Skeletal muscle satellite cell (primary cell): ENCODE results near the gene TNFRSF8.

Experiments used
- H3K27me3 ChIP-seq: 2 replicates; pipeline ENCODE4 v1.7.0; 2013; ENCODE audit warnings: low read length; ENCODE audit not compliant: control insufficient read depth, insufficient read depth
- H3K36me3 ChIP-seq: 2 replicates; pipeline ENCODE4 v1.7.0; 2013; ENCODE audit warnings: mild to moderate bottlenecking, control low read depth, low read length; ENCODE audit not compliant: insufficient read depth
- H3K4me1 ChIP-seq: 2 replicates; pipeline ENCODE4 v1.7.0; 2013; ENCODE audit warnings: low read length; ENCODE audit not compliant: control insufficient read depth, insufficient read depth
- H3K4me2 ChIP-seq: 2 replicates; pipeline ENCODE4 v1.7.0; 2013; ENCODE audit warnings: mild to moderate bottlenecking, low read length
- H3K4me3 ChIP-seq: 2 replicates; pipeline ENCODE4 v1.7.0; 2013; ENCODE audit warnings: low read length
- H3K9ac ChIP-seq: 2 replicates; pipeline ENCODE4 v1.7.0; 2013; ENCODE audit warnings: mild to moderate bottlenecking, low read depth, low read length, moderate library complexity
- H3K9me3 ChIP-seq: replicated peaks from 2 replicates; pipeline ENCODE4 v1.7.0; 2013; ENCODE audit warnings: mild to moderate bottlenecking, control low read depth, low read length

Gene TNFRSF8

DNA sequence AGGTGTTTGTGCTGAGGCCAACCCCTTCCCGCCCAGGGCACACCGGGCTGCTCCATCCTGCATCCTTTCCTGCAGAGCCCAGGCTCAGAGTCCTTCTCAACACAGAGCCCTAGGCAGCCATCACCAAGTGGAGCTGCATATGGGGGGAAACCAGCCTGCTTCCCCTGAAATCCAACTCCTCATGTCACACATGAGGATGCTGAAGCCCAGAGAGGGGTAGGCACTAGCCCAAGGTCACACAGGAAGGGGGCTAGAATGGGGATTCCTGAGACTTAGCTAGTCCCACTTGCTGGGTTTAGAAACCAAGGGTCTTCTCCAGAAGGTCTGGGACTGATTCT, 98.2 kb downstream of the TNFRSF8 start:
- H3K4me2 ChIP-seq: peak overlapping the region; percentile 46
- no peak overlapping the region for H3K4me3 ChIP-seq
- H3K36me3 ChIP-seq: no peaks in the 10 kb centered on the region
- no peak overlapping the region for H3K9ac ChIP-seq
- H3K9me3 ChIP-seq: no peaks in the 10 kb centered on the region
- peaks cover 13% of the 10 kb centered on the region for H3K4me1 ChIP-seq
- peaks cover 3% of the 10 kb centered on the region for H3K27me3 ChIP-seq

GRCh38 chr1:12161662-12162458, 98.8 kb downstream of the TNFRSF8 start:
- Histone ChIP-seq H3K9ac (no peak overlapping the region), H3K27me3 (peaks cover 3% of the 10 kb centered on the region), H3K9me3 (no peaks in the 10 kb centered on the region), H3K4me3 (no peak overlapping the region), H3K4me2 (peak overlapping the region; percentile 46), H3K36me3 (no peaks in the 10 kb centered on the region), H3K4me1 (peaks cover 13% of the 10 kb centered on the region)

GRCh38 chr1:12162459-12163137, 99.5 kb downstream of the TNFRSF8 start:
- H3K36me3 ChIP-seq: no peaks in the 10 kb centered on the region
- H3K4me1 ChIP-seq: peaks cover 19% of the 10 kb centered on the region
- H3K27me3 ChIP-seq: peaks cover 8% of the 10 kb centered on the region
- H3K4me2 ChIP-seq: no peak overlapping the region
- H3K9ac ChIP-seq: no peak overlapping the region
- no peaks in the 10 kb centered on the region for H3K9me3 ChIP-seq
- H3K4me3 ChIP-seq: no peak overlapping the region

DNA sequence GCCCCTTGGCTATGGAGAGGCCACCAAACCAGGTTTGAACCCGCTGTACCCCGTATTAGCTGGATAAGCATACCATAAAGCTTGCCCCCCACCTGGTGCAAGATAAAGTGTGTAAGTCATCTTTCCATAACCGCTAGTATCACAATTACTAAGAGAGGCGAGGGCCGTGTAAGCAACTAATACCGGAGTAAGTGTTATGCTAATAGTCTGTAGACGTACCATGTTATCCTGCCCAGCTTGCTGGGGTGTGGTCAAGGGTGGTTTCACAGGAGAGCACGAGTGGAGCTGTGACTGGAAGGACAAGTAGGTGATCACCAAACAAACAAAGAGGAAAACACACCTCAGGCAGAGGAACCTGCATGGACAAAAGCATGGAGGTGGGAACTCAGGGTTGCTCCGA, 100.1 kb downstream of the TNFRSF8 start:
- H3K4me2 ChIP-seq: no peak overlapping the region
- no peaks in the 10 kb centered on the region for H3K36me3 ChIP-seq
- no peaks in the 10 kb centered on the region for H3K9me3 ChIP-seq
- H3K4me1 ChIP-seq: peaks cover 23% of the 10 kb centered on the region
- no peak overlapping the region for H3K9ac ChIP-seq
- H3K27me3 ChIP-seq: peaks cover 11% of the 10 kb centered on the region
- no peak overlapping the region for H3K4me3 ChIP-seq

GRCh38 chr1:12164210-12164609, 101.1 kb downstream of the TNFRSF8 start:
- no peaks in the 10 kb centered on the region for H3K9me3 ChIP-seq
- H3K27me3 ChIP-seq: peaks cover 11% of the 10 kb centered on the region
- no peak overlapping the region for H3K4me3 ChIP-seq
- H3K4me1 ChIP-seq: peaks cover 23% of the 10 kb centered on the region
- no peak overlapping the region for H3K4me2 ChIP-seq
- no peak overlapping the region for H3K9ac ChIP-seq
- no peaks in the 10 kb centered on the region for H3K36me3 ChIP-seq

DNA sequence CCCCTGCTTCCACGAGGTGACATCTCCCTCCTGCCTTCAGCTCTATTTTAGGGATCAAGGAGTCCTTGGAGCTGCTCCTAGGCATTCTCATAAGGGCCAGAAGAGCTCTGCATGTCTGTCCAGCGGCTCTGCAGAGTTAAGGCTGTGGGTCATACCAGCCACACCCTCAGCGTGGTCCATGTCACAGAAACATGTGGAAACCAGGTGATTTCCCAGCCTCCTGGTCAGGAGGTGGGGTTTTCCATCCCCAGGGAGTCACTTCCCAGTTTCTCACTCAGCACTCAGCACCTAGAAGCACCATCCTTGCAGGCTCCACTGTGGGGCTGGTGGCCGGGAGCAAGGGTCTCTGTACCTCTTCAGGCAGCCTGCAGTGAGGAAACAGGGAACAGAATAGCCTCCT, 102.2 kb downstream of the TNFRSF8 start:
- no peak overlapping the region for H3K4me2 ChIP-seq
- H3K9ac ChIP-seq: no peak overlapping the region
- no peaks in the 10 kb centered on the region for H3K36me3 ChIP-seq
- H3K27me3 ChIP-seq: peaks cover 16% of the 10 kb centered on the region
- no peak overlapping the region for H3K4me3 ChIP-seq
- H3K9me3 ChIP-seq: no peaks in the 10 kb centered on the region
- peaks cover 23% of the 10 kb centered on the region for H3K4me1 ChIP-seq

GRCh38 chr1:12166834-12167492, 103.9 kb downstream of the TNFRSF8 start, which contains the start of gene TNFRSF1B:
Gene TNFRSF1B, plus strand, starts transcription at chr1:12166991. Its CDS starts 101 bp downstream, at chr1:12167092.
- peak within 1 kb of the TSS; percentile 73 for H3K4me3 ChIP-seq
- H3K9me3 ChIP-seq: no peaks in the 10 kb centered on the region
- peaks cover 16% of the 10 kb centered on the region for H3K27me3 ChIP-seq
- no peaks in the 10 kb centered on the region for H3K36me3 ChIP-seq
- H3K4me1 ChIP-seq: peaks cover 15% of the 10 kb centered on the region
- H3K9ac ChIP-seq: peak within 1 kb of the TSS; percentile 67
- H3K4me2 ChIP-seq: peak within 1 kb of the TSS; percentile 85

GRCh38 chr1:12167493-12168429, 104.7 kb downstream of the TNFRSF8 start:
- Histone ChIP-seq H3K4me3 (peak overlapping the region; percentile 73), H3K9me3 (no peaks in the 10 kb centered on the region), H3K9ac (peak overlapping the region; percentile 67), H3K36me3 (no peaks in the 10 kb centered on the region), H3K4me2 (peak overlapping the region; percentile 85), H3K4me1 (peaks cover 10% of the 10 kb centered on the region), H3K27me3 (peaks cover 16% of the 10 kb centered on the region)

DNA sequence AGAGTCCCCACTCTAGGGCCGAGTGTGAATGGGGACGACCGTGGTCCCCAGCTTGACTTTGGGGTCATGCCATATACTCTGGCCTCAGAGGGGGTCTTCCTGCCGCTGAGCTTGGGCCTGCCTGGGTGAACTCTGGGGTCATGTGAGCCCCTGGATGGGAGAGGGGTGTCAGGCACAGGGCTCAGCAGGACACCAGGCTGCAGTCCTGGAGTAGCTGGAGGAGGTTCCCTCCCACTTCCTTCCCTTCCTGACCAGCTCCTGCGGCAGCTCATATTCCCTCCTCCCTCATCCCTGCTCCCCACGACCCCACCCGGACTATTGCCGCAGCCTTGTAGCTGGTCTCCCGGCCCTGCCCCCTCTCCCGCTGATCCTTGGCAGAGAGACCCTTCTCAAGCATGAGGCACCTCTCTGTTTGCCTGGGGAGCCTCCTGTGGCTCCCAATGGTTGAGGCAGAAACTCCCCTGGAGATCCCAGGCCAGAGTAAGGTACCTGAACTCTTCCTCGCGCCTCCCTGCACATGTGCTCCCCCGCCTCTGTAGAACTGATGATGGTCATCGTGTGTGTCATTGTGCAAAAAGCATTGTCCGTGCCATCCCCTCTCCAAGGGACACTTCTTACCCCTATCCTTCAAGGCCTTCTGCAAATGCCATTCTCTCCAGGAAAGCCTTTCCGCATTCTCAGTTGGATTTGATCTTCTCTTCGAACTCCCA, 105.5 kb downstream of the TNFRSF8 start:
- Histone ChIP-seq H3K9ac (no peak overlapping the region), H3K4me2 (peak overlapping the region; percentile 85), H3K4me1 (peaks cover 10% of the 10 kb centered on the region), H3K27me3 (peaks cover 16% of the 10 kb centered on the region), H3K9me3 (no peaks in the 10 kb centered on the region), H3K4me3 (no peak overlapping the region), H3K36me3 (no peaks in the 10 kb centered on the region)

DNA sequence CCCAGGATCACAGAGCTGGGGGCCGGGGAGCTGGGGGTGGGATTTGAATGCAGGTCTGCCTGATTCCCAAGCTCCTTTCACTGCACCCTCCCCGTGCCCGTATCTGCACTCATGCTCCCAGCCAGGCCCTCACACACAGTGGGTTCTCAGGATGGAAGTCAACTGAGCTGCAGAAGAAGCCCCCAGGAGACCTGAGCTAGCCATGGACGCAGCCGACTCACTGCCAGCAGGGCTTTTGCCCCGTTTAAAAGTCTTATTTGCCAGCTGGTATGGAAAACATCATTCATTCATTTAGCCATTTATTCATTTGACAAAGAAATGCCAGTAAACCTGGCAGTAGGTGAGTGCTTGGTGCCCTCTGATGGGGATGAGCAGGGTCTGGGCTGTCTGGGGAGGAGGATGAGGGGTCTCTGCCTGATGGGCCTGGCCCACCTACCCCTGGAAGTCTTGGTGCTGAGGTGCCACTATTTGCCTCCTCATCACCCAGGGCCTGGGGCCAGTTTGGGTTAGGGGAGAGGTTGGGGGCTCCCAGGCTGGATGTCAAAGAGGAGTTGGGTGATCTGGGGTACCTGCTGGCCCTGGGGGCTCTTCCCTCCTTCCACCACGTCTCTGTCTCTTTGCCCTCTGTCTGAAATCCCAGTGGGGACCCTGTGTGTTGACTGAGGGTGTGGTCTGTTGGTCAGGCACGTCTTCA, 106.5 kb downstream of the TNFRSF8 start:
- H3K27me3 ChIP-seq: peaks cover 16% of the 10 kb centered on the region
- no peak overlapping the region for H3K4me3 ChIP-seq
- no peak overlapping the region for H3K4me2 ChIP-seq
- no peaks in the 10 kb centered on the region for H3K36me3 ChIP-seq
- peaks cover 10% of the 10 kb centered on the region for H3K4me1 ChIP-seq
- no peaks in the 10 kb centered on the region for H3K9me3 ChIP-seq
- H3K9ac ChIP-seq: no peak overlapping the region
